ENCODE results near the gene CTBP2. TPM values are rescaled to one million over a fixed set of nuclear protein-coding genes. Genes with fewer than 3 reads are reported as not detected.

The CTBP2 gene
- total RNA-seq, 1 experiment from 2014 or later = 212 TPM

GRCh38 chr10:124943301-124944092 lies 216.9 kb downstream of the CTBP2 start:
- Mint-ChIP-seq H3K4me3 (no peak overlapping the region), H3K9me3 (no peaks in the 10 kb centered on the region), H3K27ac (peak overlapping the region; percentile 7 to 79 (median 78); a peak in 6 of 7 replicates), H3K36me3 (ENCODE audit: insufficient read depth in 1 of 3, low read depth in 3 of 3) (peaks cover 4 to 8% (median 5%) of the 10 kb centered on the region in 3 experiments; a peak in 4 of 7 replicates), H3K27me3 (ENCODE audit: low read depth) (no peaks in the 10 kb centered on the region), H3K4me1 (peaks cover 32 to 38% of the 10 kb centered on the region in 2 experiments)
- Histone ChIP-seq H3K14ac (ENCODE audit: insufficient read depth, low read length) (no peak overlapping the region), H2AK5ac (ENCODE audit: insufficient read length, low read length) (no peak overlapping the region), H3K23me2 (ENCODE audit: insufficient read length, low read depth, low read length, poor library complexity, severe bottlenecking) (no peaks in the 10 kb centered on the region), H3K27ac (ENCODE audit: insufficient read length, low read depth, low read length) (no peak overlapping the region), H3K9ac (ENCODE audit: extremely low read depth, insufficient read length, low read length) (no peak overlapping the region), H2BK5ac (ENCODE audit: insufficient read length, low read length) (no peak overlapping the region), H3K4ac (ENCODE audit: low read depth, low read length) (no peak overlapping the region), H2BK20ac (ENCODE audit: low read depth, low read length, poor library complexity, severe bottlenecking) (no peak overlapping the region), H2BK12ac (ENCODE audit: insufficient read length, low read depth, low read length) (no peak overlapping the region), H4K5ac (ENCODE audit: insufficient read length, low read depth, low read length) (no peak overlapping the region), H2AFZ (ENCODE audit: low read length) (no peak overlapping the region), H3T11ph (ENCODE audit: low read length) (no peak overlapping the region), H3K18ac (ENCODE audit: insufficient read length, low read depth, low read length) (no peak overlapping the region), H3K79me1 (ENCODE audit: insufficient read depth, low read depth, low read length, poor library complexity, severe bottlenecking) (peaks cover 9% of the 10 kb centered on the region), H3K56ac (ENCODE audit: insufficient read length, low read depth, low read length) (no peak overlapping the region), H3K9me3 (ENCODE audit: control insufficient read depth, low read depth, low read length) (no peaks in the 10 kb centered on the region), H4K20me1 (ENCODE audit: control insufficient read depth, insufficient read depth, insufficient read length) (no peaks in the 10 kb centered on the region), H3K79me2 (ENCODE audit: insufficient read depth, low read length) (peaks cover 27% of the 10 kb centered on the region), H4K91ac (ENCODE audit: insufficient read length, low read depth, low read length) (no peak overlapping the region), H3K4me1 (ENCODE audit: insufficient read depth, low read length) (peaks cover 11% of the 10 kb centered on the region; the same call in 1 of the 2 replicates), H3K27me3 (ENCODE audit: insufficient read depth, low read length) (no peaks in the 10 kb centered on the region), H3K23ac (ENCODE audit: insufficient read length, low read depth, low read length) (no peak overlapping the region), H3K4me2 (ENCODE audit: insufficient read depth, insufficient read length, low read length) (no peak overlapping the region), H2BK120ac (ENCODE audit: low read depth, low read length, poor library complexity, severe bottlenecking) (no peak overlapping the region), H4K8ac (replicated peaks; ENCODE audit: insufficient read length, low read depth, low read length) (no peak overlapping the region), H2BK15ac (ENCODE audit: low read depth, low read length) (no peak overlapping the region)
- no peak for DNase-seq
- no CpG with 5 or more reads among the region's 9 CpGs for WGBS (ENCODE audit: extremely low coverage, insufficient read length, low lambda C conversion rate)
- no peak for TF ChIP-seq CTCF (conservative IDR thresholded peaks at IDR 0.05)
